ENCODE data around the gene ASB7.

ASB7 gene

DNA sequence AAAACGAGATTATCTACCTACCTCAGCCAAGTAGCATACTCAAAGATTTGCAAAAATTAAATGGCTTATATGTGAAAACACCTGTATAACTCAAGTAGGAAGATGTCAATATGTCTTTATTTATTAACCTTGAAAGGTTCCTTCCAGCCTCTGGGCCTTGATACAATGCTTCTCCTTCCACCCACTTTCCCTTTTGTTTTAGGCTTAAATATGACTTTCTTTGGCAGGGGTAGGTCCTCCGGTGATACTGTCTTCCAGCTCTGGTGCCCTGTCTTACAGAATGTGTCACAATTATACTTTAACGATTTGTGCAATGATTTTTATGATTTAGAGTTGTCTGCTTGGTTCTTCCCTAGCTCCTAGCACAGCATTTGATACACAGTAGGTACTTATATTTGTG, 4.5 kb upstream of the ASB7 start:
- no peak for DNase-seq (ENCODE audit: low read depth)

DNA sequence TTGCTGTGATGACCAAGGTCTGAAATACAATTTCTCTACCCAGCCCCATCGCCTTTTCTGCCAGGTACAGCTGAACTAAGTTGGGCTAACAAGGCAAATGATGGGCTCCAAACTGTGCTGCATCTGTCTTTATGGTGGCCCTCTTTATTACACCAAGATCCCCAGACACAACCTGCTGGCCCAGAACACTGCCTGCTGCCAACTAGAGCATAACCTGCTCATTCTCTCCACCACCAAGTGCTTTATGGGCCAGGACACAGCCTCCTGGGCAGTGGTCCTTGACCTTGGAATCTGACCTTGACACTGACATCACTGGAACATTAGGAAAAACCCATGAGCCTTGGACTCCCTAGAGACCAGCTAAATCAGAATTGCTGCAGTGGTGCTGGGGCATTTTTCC, 3.7 kb upstream of the ASB7 start:
- no peak for DNase-seq (ENCODE audit: low read depth)

DNA sequence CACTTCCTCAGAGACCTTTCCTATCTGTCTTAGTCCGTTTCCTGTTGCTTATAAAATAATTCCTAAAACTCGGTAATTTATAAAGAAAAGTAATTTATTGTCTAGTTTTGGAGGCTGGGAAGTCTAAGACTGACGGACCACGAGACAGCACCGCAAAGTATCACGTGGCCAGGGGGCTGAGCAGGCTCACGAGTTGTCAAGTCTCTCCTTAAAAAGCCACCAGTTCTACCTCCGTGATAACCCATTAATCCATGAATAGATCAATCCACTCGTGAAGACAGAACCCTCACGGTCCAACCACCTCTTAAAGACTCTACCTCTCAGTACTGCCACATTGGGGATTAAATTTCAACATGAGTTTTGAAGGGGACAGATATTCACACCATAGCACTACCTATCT, 1.2 kb upstream of the ASB7 start:
- DNase-seq (ENCODE audit: low read depth), result peak; percentile 10

DNA sequence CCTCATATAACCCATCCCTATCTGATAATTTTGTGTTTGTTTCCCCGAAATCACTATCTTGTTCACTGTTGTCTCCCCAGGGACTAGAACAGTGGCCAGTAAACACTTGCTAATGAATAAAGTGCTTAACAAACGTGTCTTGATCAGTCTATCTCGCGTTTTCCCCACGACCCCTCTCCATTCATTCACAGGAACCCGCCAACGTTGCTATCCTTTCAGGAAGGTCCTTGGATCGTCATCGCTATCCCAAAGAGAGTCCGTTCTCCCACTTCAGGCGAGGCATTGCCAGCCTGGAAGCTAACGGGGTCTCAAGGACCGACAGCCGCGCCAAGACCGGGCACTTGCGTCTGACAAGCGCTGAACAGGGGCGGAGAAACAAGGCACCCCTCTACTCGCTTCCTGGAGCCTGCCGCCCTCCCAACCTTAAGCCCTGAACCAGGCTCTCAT, 749 bp upstream of the ASB7 start:
- DNase-seq (ENCODE audit: low read depth), result no peak

DNA sequence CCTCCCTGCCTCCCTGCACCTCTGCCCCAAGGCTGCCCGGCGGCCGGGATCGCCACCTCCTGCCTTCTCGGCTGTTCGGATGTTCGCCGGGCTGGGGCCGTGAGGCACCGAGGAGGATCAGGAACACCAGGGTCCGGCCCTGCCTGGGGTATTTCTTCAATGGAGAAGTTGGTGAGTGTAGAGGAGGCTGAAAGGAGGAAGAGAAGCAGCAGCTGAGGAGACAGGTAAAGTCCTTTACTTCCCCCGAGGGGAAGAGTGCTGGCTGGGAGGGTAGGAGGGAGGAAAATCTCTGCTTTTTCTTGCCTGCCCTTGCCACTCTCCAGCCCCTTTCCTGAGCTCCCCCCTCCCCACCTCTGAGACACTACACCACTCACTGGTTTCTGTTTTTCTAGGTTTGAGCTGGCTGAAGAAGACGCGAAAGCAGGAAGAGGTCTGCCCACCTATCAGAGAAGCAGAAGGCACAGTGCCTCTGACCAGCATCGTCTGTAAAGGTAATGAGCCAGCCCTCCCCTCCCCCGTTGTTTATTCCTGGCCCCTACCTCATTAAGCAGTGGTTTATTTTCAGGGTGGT, 519 bp downstream of the ASB7 start:
- peak; percentile 58 for DNase-seq (ENCODE audit: low read depth)

DNA sequence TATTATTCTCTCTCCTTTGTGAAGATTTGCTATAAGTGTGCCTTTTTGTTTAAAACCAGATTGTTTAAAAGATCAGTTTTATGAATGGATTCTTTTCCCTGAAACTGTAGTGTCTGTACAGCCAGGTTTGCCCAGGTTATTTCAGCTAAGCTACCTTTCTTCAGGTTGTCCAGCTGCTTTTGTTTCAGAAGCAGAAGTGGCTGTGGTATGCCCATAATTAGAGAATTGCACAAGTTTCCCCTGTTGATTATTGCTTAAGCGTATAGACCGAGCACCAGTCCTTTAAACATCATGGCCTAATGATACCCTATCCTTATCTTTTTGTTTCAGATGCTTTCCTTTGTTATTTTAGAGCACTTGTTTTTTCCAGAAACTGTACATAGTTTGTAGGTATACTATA, 10.2 kb downstream of the ASB7 start:
- no peak for DNase-seq (ENCODE audit: low read depth)

DNA sequence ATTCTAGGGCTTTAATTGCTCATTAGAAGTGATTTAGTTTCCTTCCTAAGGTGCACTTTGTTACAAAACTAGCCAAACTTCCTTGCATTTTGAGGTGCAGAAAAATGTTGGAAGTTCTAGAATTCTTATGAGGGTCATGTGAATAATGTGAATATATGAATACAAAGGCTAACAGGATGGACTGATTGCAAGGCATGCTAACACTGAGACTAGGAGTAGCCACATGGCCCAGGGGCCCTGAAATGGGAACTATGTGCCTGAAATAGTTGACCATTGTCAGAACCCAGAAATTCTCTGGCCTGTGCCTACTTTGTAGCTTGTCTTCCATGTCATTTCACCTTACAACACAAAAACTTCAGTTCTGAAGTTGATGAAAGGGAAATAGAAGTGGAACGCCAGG, 10.8 kb downstream of the ASB7 start:
- DNase-seq (ENCODE audit: low read depth), result no peak

DNA sequence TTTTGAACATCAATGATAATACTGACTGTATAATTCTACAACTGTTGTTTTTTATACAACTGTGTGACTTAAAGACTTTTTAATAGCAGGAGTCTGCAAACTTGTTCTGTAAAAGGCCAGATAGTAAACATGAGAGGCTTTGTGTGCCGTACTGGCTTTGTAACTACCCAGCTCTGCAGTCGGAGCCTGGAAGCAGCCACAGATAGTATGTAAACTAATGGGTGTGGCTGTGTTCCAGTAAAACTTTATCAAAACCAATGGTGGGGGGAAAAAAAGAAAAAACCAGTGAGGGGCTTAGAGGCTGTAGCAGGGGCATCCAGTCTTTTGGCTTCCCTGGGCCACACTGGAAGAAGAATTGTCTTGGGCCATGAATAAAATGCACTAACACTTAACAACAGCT, 11.9 kb downstream of the ASB7 start:
- DNase-seq (ENCODE audit: low read depth), result no peak

DNA sequence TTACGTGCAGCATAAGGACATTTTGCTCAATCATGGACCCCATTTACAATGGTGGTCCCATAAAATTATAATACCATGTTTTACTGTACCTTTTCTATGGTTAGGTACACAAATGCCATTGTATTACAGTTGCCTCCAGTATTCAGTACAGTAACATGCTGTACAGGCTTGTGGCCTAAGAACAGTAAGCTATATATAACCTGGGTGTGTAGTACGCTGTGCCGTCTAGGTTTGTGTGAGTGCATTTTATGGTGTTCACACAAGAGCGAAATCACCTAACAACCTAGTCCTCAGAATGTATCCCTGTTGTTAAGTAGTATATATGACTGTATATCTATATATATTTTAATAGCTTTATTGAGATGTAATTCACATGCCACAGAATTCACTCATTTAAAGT, 12.5 kb downstream of the ASB7 start:
- no peak for DNase-seq (ENCODE audit: low read depth)

DNA sequence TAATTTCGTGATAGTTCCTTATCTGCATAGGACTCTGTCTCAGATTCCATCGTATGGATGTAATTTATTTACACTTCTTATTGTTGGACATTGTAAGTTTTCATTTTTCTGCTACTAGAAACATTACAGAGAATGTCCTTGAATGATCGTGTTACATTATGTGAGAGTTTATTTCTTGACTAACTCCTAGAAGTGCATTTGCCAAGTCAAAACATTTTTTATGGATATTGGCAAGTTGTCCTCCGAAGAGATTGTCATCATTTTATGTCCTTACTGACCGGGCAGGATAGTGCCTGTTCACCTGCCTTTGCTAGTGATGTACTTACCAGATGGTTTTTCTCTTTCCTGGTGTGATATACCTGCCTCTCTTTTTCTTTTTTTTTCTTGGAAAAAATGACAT, 13.4 kb downstream of the ASB7 start:
- peak; percentile 18 for DNase-seq (ENCODE audit: low read depth)

DNA sequence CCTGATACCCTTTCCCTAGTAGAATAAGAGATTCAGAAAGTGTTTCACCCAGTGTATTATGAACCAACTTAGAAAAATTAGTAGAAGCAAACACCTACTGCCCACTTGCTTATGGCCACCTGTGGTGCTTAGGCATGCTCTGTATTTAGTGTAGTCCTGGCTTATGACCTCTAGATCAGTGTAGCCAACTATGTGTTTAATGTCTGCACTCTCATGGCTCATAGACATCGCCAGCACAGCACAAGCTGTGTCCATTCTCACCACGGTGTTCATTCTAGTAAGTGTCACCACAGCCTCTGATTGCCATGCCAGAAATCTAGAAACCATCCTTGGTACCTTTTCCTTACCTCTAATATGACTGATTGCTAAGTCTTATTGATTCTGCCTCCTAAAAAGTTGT, 14.3 kb downstream of the ASB7 start:
- no peak for DNase-seq (ENCODE audit: low read depth)

DNA sequence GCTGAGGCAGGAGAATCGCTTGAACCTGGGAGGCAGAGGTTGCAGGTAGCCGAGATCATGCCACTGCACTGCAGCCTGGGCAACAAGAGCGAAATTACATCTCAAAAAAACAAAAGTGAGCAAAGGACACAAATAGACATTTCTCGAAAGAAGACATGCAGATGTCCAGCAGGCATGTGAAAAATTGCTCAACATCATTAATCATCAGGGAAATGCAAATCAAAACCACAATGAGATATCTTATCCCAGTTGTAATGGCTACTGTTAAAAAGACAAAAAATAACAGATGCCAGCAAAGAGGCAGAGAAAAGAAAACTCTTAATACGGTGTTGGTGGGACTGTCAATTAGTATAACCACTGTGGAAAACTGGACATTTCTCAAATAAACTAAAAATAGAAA, 20.9 kb downstream of the ASB7 start:
- peak; percentile 84 for DNase-seq (ENCODE audit: low read depth)

DNA sequence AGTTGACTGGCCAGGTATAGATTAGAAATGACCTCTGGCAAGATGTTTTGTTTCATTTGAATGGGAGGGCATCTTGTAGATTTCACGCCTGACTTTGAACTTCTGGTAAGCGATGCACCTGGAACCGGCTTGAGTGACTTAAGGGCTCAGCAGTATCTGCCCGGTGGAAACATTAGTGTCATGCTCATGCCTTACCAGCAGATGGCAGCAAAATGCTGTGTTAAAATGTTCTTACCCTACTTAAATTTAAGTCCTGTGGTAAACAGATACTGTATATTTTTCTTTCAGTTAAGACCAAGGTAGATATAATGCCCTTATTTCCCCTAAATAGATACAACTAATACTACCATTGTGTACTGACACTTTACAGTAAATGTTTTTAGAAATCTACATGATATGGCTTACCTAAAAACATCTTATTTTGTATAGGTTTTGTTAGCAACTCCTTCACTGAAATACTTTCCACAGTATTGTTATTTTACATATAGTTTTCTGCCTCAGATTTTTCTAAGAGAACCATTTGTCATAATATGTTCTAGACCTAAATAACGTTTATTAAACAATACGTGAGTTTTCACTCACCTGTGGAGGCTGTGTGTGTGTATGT, 25.5 kb downstream of the ASB7 start:
- DNase-seq (ENCODE audit: low read depth), result peak; percentile 82

DNA sequence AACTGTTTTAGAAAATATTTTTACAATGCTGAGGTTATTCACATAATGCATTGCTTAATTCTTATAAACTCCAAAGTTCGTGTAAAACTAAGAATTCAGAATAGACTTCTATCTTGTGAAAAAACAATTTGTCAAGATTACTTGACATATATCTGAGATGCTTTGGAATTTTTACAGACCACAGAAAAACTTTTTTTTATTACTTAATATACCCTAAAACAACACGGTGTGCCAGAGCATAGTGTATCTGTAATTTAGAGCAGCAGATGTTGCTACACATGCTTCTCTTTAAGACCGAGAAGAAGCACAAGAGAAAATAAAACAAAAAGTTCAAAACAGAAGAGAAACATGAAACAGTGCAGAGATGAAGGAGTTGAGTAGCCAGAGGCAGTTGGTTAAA, 26.4 kb downstream of the ASB7 start:
- peak; percentile 45 for DNase-seq (ENCODE audit: low read depth)

DNA sequence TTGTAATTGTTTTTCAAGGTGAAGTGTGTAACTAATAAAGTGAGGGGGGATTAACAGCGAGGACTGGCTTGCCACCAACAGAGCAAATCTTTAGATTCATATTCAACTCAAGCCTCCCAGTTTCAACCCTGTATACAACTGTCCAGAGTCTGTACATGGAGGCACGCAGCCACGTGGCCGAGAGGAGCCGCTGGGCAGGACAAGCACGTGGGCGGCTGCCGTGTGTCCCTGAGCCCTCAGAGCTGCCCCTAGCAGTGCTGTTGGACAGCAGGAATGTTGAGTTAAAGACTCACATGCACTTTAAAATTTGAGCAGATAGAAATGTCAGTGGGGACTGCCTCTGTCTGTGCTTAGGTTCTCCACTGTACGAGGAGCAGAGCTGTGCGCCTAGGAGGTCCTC, 29.4 kb downstream of the ASB7 start:
- DNase-seq (ENCODE audit: low read depth), result no peak

DNA sequence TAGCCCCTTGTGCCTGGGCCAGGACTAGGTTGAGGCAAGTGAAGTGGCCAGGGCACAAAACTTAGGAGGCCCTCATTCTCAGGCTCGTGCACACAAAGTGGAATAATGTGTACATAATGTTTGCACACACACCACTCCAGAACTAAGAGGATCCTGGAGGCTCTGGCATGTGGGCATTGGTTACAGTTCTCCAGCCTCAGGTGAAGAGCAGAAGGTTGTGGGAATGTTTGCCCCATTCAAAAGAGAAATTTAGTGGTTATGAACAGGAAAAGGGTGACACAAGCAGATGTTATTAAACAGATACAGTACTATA, 31.3 kb downstream of the ASB7 start:
- no peak for DNase-seq (ENCODE audit: low read depth)

DNA sequence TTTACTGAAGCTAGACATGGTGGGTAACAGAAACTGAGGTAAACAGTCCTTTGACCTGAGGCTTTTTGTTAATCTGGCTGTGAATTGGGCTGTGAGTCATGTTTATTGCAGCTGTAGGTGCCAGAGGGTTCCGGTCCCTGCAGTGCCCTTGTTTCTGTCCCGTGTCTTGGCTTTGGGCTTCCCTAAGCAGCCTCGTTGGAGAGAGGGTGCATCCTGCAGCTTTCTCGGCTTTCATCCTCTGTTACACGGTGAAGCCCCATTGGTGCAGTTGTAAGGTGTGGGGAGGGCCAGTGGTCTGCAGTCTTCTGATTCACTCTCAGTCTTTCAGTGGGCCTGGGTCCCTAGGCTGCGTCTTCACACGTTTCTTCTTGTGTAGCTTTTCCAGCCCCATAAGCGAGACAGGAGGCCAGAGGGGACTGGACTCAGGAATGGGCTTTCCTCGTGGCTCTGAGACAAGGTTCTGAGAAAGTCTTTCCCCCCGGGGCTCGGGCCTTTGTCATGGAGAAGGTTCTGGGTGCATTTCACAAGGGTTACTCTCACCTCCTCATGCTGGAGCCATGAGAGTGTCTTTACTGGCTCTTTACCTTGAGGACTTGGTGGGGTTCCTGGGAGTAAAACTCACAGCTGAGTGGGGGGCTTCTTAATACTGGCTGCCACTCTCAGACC, 33.1 kb downstream of the ASB7 start:
- peak; percentile 11 for DNase-seq (ENCODE audit: low read depth)

DNA sequence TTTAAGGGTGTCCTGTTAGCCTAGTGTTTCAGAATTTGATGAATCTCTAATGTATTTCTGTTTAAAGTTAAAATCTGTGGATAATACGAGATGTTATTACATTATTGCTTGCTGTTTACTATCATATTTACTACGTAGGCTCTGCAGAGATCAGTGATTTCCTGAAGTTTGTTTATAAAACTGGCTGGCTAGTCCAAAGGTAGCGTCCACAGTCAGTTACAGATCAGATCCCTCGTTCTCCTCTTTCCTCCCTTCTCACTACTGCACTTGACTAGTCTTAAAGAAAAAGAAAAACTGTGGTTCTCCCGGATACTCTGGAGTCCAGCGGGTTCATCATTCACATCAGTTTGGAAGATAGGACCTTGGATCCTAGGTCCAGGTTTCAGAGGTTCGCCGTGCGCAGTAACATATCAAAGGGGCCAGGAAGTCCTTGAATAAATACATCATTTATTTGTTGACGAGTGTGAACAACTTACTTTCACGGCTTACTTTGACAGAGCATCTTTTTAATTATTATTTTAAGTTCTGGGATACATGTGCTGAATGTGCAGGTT, 35.9 kb downstream of the ASB7 start:
- no peak for DNase-seq (ENCODE audit: low read depth)

DNA sequence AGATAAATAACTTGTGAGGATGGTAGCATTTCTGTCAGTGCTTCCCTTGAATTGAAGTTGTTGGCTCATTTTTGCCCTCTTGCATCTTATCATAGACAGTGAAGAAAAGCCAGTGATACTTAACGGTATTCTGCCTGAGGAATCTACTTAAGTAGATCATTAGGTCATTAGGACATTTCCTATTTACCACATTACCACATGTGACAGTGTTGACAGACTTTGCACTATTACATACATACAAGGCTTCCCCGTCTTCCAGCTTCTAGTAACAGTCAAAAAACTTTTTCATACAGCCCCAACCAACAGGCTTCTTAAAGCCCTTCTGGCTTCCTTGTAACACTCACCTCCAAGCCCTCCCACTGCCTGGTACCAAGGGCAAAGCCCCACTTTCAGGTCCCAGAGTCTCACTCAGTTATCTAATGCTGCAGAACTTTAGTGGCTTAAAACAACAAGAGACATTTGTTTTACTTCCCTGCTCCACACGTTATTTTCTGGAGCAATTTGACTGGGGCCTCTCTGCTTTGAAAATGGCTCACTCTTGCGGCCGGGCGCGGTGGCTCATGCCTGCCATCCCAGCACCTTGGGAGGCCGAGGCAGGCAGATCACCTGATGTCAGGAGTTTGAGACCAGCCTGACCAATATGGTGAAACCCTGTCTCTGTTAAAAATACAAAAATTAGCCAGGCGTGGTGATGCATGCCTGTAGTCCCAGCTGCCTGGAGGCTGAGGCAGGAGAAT, 40.0 kb downstream of the ASB7 start:
- DNase-seq (ENCODE audit: low read depth), result no peak

DNA sequence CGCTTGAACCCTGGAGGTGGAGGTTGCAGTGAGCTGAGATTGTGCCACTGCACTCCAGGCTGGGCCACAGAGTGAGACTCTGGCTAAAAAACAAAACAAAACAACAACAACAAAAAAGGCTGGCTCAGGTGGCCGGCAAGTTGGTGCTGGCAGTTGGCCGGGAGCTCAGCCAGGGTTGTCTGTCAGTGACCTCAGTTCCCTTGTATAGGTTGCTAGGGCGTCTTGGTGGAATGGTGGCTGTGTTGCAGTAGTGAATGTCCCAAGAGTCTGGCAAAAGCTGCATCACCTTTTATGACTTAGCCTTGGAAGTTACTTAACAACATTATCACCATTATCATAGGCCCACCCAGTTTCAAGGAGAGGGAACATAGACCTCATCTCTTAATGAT, 40.6 kb downstream of the ASB7 start:
- no peak for DNase-seq (ENCODE audit: low read depth)

DNA sequence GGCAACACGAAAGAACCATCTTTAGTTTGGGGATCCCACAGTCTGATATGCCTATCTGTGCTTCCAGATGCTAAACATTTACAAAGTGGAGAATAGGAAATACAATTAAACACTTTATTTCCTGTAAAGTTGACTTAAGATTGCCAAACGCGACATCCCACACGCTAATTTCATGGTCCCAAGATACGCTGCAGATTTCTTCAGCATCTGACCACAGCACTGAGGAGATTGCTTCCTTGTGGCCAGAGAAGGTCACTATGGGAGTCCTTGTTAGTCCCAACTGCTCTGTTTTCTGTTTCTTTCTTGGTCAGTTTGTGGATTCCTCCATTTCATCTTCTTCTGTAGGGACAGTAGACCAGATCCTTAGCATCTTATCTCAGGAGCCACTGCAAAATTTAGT, 43.3 kb downstream of the ASB7 start:
- no peak for DNase-seq (ENCODE audit: low read depth)

DNA sequence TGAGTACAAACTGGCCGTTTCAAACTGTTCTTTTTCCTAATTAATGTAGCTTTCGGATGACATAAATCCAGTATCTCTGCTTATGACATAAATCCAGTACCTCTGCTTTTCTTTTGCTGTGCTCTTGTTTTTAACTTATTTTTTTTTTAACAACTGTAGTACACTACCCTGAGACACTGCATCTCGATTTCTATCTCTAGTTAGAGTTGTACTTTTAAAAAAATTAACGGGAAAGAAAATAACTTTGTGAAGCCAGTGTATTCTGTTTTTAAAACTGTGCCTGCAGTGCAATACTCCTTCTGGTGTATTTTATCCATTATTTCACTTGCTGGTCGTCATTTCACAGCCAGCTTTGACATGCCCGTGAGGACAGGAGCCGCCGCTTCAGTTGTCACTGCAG, 46.6 kb downstream of the ASB7 start:
- no peak for DNase-seq (ENCODE audit: low read depth)

DNA sequence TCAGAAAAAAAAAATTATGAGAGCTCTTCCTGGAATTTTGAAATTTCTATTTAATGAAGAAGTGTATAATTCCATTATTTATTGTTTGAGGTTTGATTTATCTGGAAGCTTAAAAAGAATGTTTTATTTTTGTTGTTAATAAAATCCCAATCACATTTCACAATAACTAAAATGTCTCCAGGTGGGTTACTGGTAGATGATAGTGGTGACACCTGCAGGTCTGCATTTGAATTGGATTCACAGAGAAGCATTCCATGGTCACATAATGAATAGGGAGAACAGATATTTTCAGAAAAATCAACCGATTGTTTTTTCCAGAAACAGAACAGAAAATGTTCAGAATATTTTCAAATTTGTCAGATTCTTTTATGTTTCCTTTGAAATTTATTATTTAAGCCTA, 48.3 kb downstream of the ASB7 start:
- no peak for DNase-seq (ENCODE audit: low read depth)

All from iris pigment epithelial cell (primary cell).